SK-N-SH (cell line): ENCODE measurements around the gene ESPNL. TPM values are rescaled to one million over a fixed set of nuclear protein-coding genes. Genes with fewer than 3 reads are reported as not detected.

Source experiments
- CTCF ChIA-PET: fragments of 300-600, 350-600 bp; formaldehyde crosslinking; extraction: SDS; loops from one replicate; lab custom pipeline; 2021; lab: Yijun Ruan, JAX
- POLR2A ChIA-PET: fragments of 350-600 bp; sonication (Branson Sonifier 250); formaldehyde crosslinking; extraction: SDS; loops from one replicate; lab custom pipeline; 2020; ENCODE audit warnings: antibody characterized with exemption, inconsistent platforms; lab: Yijun Ruan, JAX
- DNase-seq: peaks from one replicate; pipeline ENCODE4 v3.0.0; 2012
- H2AFZ ChIP-seq: fragments of 200-600 bp; sonication (generic); 2 replicates; pipeline ENCODE4 v1.8.1; 2016; ENCODE audit warnings: antibody characterized with exemption, mild to moderate bottlenecking, low read depth
- H3F3A ChIP-seq: fragments of 200-600 bp; sonication (generic); replicated peaks from 2 replicates; pipeline ENCODE3; 2016; ENCODE audit warnings: antibody characterized with exemption, mild to moderate bottlenecking; ENCODE audit not compliant: insufficient read depth
- H3K27ac ChIP-seq, 2 experiments: fragments of 200-500 bp in 1 of 2; fragments of 200-600 bp in 1 of 2; sonication (Bioruptor generic) in 1 of 2; sonication (generic), shearing (Covaris generic) in 1 of 2; 2 replicates each; pipeline versions ENCODE4 v1.5.1 to v1.6.1; 2014 to 2016; ENCODE audit warnings: low read depth in 2 of 2, inconsistent platforms in 1 of 2, low read length in 1 of 2, mild to moderate bottlenecking in 1 of 2, mixed read lengths in 1 of 2
- H3K27me3 ChIP-seq: fragments of 200-600 bp; sonication (generic), shearing (Covaris generic); 2 replicates; pipeline ENCODE4 v1.6.1; 2016; ENCODE audit warnings: mixed run types; ENCODE audit not compliant: insufficient read depth
- H3K36me3 ChIP-seq, 2 experiments: fragments of 200-500 bp in 1 of 2; fragments of 200-600 bp in 1 of 2; sonication (Bioruptor generic) in 1 of 2; sonication (generic) in 1 of 2; replicated peaks in 1 of 2; 2 replicates each; pipeline versions ENCODE3 to v1.5.1; 2014 to 2016; ENCODE audit warnings: low read length in 1 of 2, mild to moderate bottlenecking in 1 of 2; ENCODE audit not compliant: insufficient read depth in 2 of 2, control insufficient read depth in 1 of 2
- H3K4me1 ChIP-seq, 2 experiments: fragments of 200-500 bp in 1 of 2; fragments of 200-600 bp in 1 of 2; sonication (Bioruptor generic) in 1 of 2; sonication (generic), shearing (Covaris generic) in 1 of 2; 2 replicates each; pipeline versions ENCODE4 v1.5.1 to v1.6.1; 2014 to 2016; ENCODE audit warnings: low read depth in 1 of 2, low read length in 1 of 2, mixed run types in 1 of 2; ENCODE audit not compliant: insufficient read depth in 2 of 2, control insufficient read depth in 1 of 2
- H3K4me2 ChIP-seq: fragments of 200-600 bp; sonication (generic), shearing (Covaris generic); 2 replicates; pipeline ENCODE4 v1.6.1; 2017; ENCODE audit warnings: mixed run types
- H3K4me3 ChIP-seq, 2 experiments: fragments of 200-500 bp in 1 of 2; fragments of 200-600 bp in 1 of 2; sonication (Bioruptor generic) in 1 of 2; sonication (generic), shearing (Covaris generic) in 1 of 2; 2 replicates each; pipeline versions ENCODE4 v1.5.1 to v1.8.1; 2014 to 2016; ENCODE audit warnings: low read depth in 2 of 2, inconsistent platforms in 1 of 2, low read length in 1 of 2, mild to moderate bottlenecking in 1 of 2, mixed read lengths in 1 of 2, moderate library complexity in 1 of 2
- H3K79me2 ChIP-seq: fragments of 200-600 bp; sonication (generic); 2 replicates; pipeline ENCODE4 v1.8.1; 2017; ENCODE audit warnings: mild to moderate bottlenecking; ENCODE audit not compliant: insufficient read depth
- H3K9ac ChIP-seq: fragments of 200-600 bp; sonication (generic); 2 replicates; pipeline ENCODE4 v1.6.1; 2017; ENCODE audit warnings: mixed run types
- H3K9me2 ChIP-seq: fragments of 200-600 bp; sonication (generic); 2 replicates; pipeline ENCODE4 v1.6.1; 2017; ENCODE audit warnings: mixed run types
- H3K9me3 ChIP-seq: fragments of 200-600 bp; sonication (generic); 2 replicates; pipeline ENCODE4 v1.6.1; 2017; ENCODE audit warnings: mixed run types, mild to moderate bottlenecking, moderate library complexity
- H4K20me1 ChIP-seq: fragments of 200-600 bp; sonication (generic); 2 replicates; pipeline ENCODE4 v1.6.1; 2017; ENCODE audit warnings: mild to moderate bottlenecking, mixed run types; ENCODE audit not compliant: insufficient read depth
- CHD2 ChIP-seq: fragments of 150-350 bp; IDR thresholded peaks from 2 replicates; pipeline ENCODE4 v1.6.1; 2018; ENCODE audit warnings: low read length; ENCODE audit not compliant: partially characterized antibody
- ELF1 ChIP-seq: IDR thresholded peaks from 2 replicates; pipeline ENCODE4 v1.4.0; 2012
- GATA2 ChIP-seq: sonication (generic); formaldehyde crosslinking; IDR thresholded peaks from 2 replicates; pipeline ENCODE4 v1.5.0; 2020; ENCODE audit warnings: mild to moderate bottlenecking, missing genetic modification reagents
- JUND ChIP-seq: IDR thresholded peaks from 2 replicates; pipeline ENCODE4 v1.4.0; 2012
- MEF2A ChIP-seq: IDR thresholded peaks from 2 replicates; pipeline ENCODE4 v1.4.0; 2012; ENCODE audit warnings: low read depth, borderline replicate concordance
- NRF1 ChIP-seq: IDR thresholded peaks from 2 replicates; pipeline ENCODE4 v1.6.1; 2012; ENCODE audit warnings: low read depth, mild to moderate bottlenecking, low read length
- RAD21 ChIP-seq: IDR thresholded peaks from 2 replicates; pipeline ENCODE4 v1.6.1; 2012; ENCODE audit warnings: mild to moderate bottlenecking, low read length
- RCOR1 ChIP-seq: fragments of 150-350 bp; IDR thresholded peaks from 2 replicates; pipeline ENCODE4 v1.6.1; 2017; ENCODE audit warnings: antibody characterized with exemption, low read length
- TEAD4 ChIP-seq: IDR thresholded peaks from 2 replicates; pipeline ENCODE4 v1.4.0; 2012; ENCODE audit warnings: mild to moderate bottlenecking, borderline replicate concordance; ENCODE audit not compliant: insufficient read depth
- WGBS: methylation state at CpG from one replicate; pipeline ENCODE4 v1.1.6; 2017; ENCODE audit warnings: low lambda C conversion rate; 5-methylcytosine and 5-hydroxymethylcytosine counted together
- polyA plus RNA-seq, 3 experiments: library from polyadenylated mRNA; depleted of rRNA; stranded (reverse); fragments of >200 nt; gene quantifications; 2 replicates each; pipeline ENCODE4 v1.2.3, GENCODE V29; 2012
- TF ChIP-seq, protein P1 (sequence below): IDR thresholded peaks from 2 replicates; pipeline ENCODE4; 2012
- TF ChIP-seq, protein P2 (sequence below): IDR thresholded peaks from 2 replicates; pipeline ENCODE4 v1.4.0; 2012; ENCODE audit warnings: low read depth
- TF ChIP-seq, protein P3 (sequence below): fragments of 150-350 bp; IDR thresholded peaks from 2 replicates; pipeline ENCODE4 v1.6.1; 2016; ENCODE audit warnings: mild to moderate bottlenecking, low read depth, low read length

ESPNL gene
- polyA plus RNA-seq, 1 of the 3 experiments (the other 2 are of a cell fraction), result 0.05 TPM

DNA sequence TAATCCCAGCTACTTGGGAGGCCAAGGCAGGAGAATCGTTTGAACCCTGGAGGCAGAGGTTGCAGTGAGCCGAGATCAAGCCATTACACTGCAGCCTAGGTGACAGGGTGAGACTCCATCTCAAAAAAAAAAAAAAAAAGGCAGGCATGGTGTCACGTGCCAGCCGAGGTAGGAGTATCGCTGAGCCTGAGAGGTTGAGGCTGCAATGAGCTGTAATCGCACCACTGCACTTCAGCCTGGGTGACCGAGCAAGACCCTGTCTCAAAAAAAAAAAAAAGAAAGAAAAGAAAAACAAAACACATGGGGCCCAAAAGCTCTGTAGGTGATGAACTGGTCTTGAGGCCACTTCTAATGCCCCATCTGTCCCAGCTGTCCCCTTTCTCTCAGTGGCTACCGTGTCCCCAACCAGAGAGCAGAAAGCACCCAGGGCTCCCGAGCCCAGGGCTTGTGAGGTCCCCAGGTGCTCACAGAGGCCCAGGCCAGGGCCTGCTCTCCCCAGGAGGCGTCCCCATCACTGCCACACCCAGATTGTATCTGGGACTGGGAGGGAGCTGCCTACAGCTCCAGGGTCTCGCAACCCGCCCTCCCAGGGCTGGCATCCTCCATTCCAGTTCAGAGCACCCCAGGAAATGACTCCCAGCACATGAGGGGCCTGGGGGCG is 46.9 kb downstream of the ESPNL start:
- Histone ChIP-seq H3F3A (no peaks in the 10 kb centered on the region), H3K9ac (no peak overlapping the region), H3K9me2 (no peaks in the 10 kb centered on the region), H3K4me3 (no peak overlapping the region), H3K79me2 (no peaks in the 10 kb centered on the region), H2AFZ (no peak overlapping the region), H3K27ac (no peak overlapping the region), H3K27me3 (no peaks in the 10 kb centered on the region), H3K9me3 (no peaks in the 10 kb centered on the region), H3K36me3 (no peaks in the 10 kb centered on the region), H3K4me1 (peaks cover 7 to 10% of the 10 kb centered on the region in 2 experiments; a peak in 3 of 4 replicates), H4K20me1 (no peaks in the 10 kb centered on the region), H3K4me2 (no peak overlapping the region)
- POLR2A ChIA-PET, result no interaction called here
- no peak for TF ChIP-seq GATA2 (CRISPR knock-in tag)
- TF ChIP-seq ELF1, result no peak
- CTCF ChIA-PET, result interaction anchor here (1.6 kb wide), 1 partner anchor 9 kb away, joined by 3 read pairs; no protein-coding TSS in a partner anchor
- no peak for DNase-seq
- WGBS, result 81% methylated on average over 10 of the region's 13 CpGs

DNA sequence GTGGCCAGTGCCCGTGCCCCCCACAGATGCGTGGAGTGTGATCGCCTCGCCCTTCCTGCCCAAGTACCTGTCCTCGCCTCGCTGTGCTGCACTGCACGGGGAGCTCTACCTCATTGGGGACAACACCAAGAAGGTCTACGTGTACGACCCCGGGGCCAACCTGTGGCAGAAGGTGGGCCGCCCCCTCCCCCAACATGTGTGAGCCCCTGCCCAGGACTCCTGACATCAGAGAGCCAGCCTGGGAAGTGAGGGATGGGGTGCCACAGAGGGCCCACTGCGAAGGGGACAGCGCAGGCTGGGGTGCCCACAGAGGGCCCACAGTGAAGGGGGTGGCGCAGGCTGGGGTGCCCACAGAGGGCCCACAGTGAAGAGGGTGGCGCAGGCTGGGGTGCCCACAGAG is 48.8 kb downstream of the ESPNL start:
- no peak for TF ChIP-seq NRF1
- no peak for TF ChIP-seq MEF2A
- no peak for TF ChIP-seq RCOR1
- TF ChIP-seq, protein P1, sequence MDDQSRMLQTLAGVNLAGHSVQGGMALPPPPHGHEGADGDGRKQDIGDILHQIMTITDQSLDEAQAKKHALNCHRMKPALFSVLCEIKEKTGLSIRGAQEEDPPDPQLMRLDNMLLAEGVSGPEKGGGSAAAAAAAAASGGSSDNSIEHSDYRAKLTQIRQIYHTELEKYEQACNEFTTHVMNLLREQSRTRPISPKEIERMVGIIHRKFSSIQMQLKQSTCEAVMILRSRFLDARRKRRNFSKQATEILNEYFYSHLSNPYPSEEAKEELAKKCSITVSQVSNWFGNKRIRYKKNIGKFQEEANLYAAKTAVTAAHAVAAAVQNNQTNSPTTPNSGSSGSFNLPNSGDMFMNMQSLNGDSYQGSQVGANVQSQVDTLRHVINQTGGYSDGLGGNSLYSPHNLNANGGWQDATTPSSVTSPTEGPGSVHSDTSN, result no peak
- TF ChIP-seq, protein P2, sequence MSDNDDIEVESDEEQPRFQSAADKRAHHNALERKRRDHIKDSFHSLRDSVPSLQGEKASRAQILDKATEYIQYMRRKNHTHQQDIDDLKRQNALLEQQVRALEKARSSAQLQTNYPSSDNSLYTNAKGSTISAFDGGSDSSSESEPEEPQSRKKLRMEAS, result no peak
- TF ChIP-seq RAD21, result no peak
- no peak for TF ChIP-seq JUND
- TF ChIP-seq, protein P3, sequence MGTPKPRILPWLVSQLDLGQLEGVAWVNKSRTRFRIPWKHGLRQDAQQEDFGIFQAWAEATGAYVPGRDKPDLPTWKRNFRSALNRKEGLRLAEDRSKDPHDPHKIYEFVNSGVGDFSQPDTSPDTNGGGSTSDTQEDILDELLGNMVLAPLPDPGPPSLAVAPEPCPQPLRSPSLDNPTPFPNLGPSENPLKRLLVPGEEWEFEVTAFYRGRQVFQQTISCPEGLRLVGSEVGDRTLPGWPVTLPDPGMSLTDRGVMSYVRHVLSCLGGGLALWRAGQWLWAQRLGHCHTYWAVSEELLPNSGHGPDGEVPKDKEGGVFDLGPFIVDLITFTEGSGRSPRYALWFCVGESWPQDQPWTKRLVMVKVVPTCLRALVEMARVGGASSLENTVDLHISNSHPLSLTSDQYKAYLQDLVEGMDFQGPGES, result no peak
- TF ChIP-seq CHD2, result no peak
- no peak for TF ChIP-seq TEAD4
- ChIA-PET POLR2A (no interaction called here), CTCF (no interaction called here)
- Histone ChIP-seq H3K4me1 (peaks cover under 1 to 6% of the 10 kb centered on the region in 2 experiments; a peak in 2 of 4 replicates), H3K27me3 (no peaks in the 10 kb centered on the region), H3K4me2 (no peak overlapping the region), H3K9ac (no peak overlapping the region), H3K79me2 (no peaks in the 10 kb centered on the region), H3K9me3 (no peaks in the 10 kb centered on the region), H3K4me3 (no peak overlapping the region), H4K20me1 (no peaks in the 10 kb centered on the region), H3K9me2 (no peaks in the 10 kb centered on the region), H3K27ac (no peak overlapping the region), H3F3A (no peaks in the 10 kb centered on the region), H2AFZ (no peak overlapping the region), H3K36me3 (no peaks in the 10 kb centered on the region)
- no peak for DNase-seq
- WGBS, result 91% methylated on average over 12 of the region's 15 CpGs
